GM12892 (cell line): ENCODE data around the gene DRC7.

Experiments
- DNase-seq: peaks from one replicate; pipeline ENCODE4 v3.0.0; 2011; ENCODE audit not compliant: insufficient read length
- FAIRE-seq: peaks from 2 replicates; lab custom pipeline; 2011; peaks lifted over from hg19 to GRCh38; lab: Jason Lieb, UNC
- POLR2A ChIP-seq: IDR thresholded peaks from 2 replicates; pipeline ENCODE4 v1.6.1; 2011; ENCODE audit warnings: low read depth, low read length, control low read depth
- POLR2AphosphoS5 ChIP-seq: IDR thresholded peaks from 2 replicates; pipeline ENCODE4 v1.6.1; 2011; ENCODE audit warnings: low read depth, low read length, control low read depth
- TAF1 ChIP-seq: IDR thresholded peaks from 2 replicates; pipeline ENCODE4 v1.6.1; 2011; ENCODE audit warnings: low read depth, mild to moderate bottlenecking, control low read depth, low read length, borderline replicate concordance

The DRC7 gene

GRCh38 chr16:57681950-57682728 lies 12.5 kb upstream of the DRC7 start:
- no peak for TF ChIP-seq POLR2A
- TF ChIP-seq TAF1: no peak
- TF ChIP-seq POLR2AphosphoS5: no peak
- FAIRE-seq (no peak), DNase-seq (no peak)

GRCh38 chr16:57682809-57683635 lies 11.6 kb upstream of the DRC7 start:
- DNase-seq: no peak
- no peak for TF ChIP-seq POLR2AphosphoS5
- TF ChIP-seq TAF1: no peak
- TF ChIP-seq POLR2A: no peak
- FAIRE-seq: no peak

- FAIRE-seq: no peak
- TF ChIP-seq POLR2AphosphoS5 (no peak), TAF1 (no peak), POLR2A (no peak)
- no peak for DNase-seq
These were observed 10.7 kb upstream of the DRC7 start for GRCh38 chr16:57683636-57684545.

- TF ChIP-seq POLR2A (no peak), POLR2AphosphoS5 (no peak), TAF1 (no peak)
- FAIRE-seq: no peak
- DNase-seq: no peak
These were observed 9.8 kb upstream of the DRC7 start for GRCh38 chr16:57684626-57685358.

GRCh38 chr16:57685633-57686032 lies 9.0 kb upstream of the DRC7 start:
- no peak for FAIRE-seq
- TF ChIP-seq TAF1 (no peak), POLR2A (no peak), POLR2AphosphoS5 (no peak)
- no peak for DNase-seq

GRCh38 chr16:57686577-57686976 lies 8.0 kb upstream of the DRC7 start:
- DNase-seq (no peak), FAIRE-seq (no peak)
- TF ChIP-seq POLR2AphosphoS5: no peak
- no peak for TF ChIP-seq TAF1
- TF ChIP-seq POLR2A: no peak

GRCh38 chr16:57687363-57687929 lies 7.2 kb upstream of the DRC7 start:
- TF ChIP-seq POLR2A (no peak), POLR2AphosphoS5 (no peak), TAF1 (no peak)
- DNase-seq: no peak
- FAIRE-seq: no peak

- no peak for TF ChIP-seq POLR2A
- no peak for TF ChIP-seq POLR2AphosphoS5
- no peak for TF ChIP-seq TAF1
- DNase-seq (no peak), FAIRE-seq (no peak)
These were observed 6.1 kb upstream of the DRC7 start for GRCh38 chr16:57688487-57688986.

GRCh38 chr16:57688987-57689761 lies 5.4 kb upstream of the DRC7 start:
- no peak for FAIRE-seq
- TF ChIP-seq TAF1: no peak
- no peak for TF ChIP-seq POLR2AphosphoS5
- no peak for TF ChIP-seq POLR2A
- no peak for DNase-seq
